ENCODE measurements around the gene ASB1. TPM values are rescaled to one million over a fixed set of nuclear protein-coding genes. Genes with fewer than 3 reads are reported as not detected.

Gene ASB1
- total RNA-seq, 2 donors from 2014 or later = 6.6 to 9.9 TPM

DNA sequence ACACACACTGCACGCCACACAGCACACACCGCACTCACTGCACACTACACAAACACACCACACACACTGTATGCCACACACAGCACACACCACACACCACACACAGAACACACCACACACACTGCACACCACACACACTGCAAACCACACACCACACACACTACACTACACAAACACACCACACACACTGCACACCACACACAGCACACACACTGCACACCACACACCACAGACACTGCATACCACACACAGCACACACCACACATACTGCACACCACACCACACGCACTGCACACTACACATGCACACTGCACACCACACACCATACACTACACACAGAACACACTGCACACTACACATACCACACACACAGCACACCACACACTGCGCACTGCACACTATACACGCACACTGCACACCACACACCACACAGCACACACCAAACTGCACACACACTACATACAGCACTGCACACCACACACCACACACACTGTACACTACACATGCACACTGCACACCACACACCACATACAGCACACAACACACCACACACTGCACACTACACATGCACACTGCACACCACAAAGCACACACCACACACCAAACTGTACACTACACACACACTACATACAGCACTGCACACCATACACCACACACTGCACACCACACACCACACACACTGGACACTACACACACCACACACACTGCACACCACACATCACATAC, 59.6 kb downstream of the ASB1 start:
- TF ChIP-seq, protein P1, sequence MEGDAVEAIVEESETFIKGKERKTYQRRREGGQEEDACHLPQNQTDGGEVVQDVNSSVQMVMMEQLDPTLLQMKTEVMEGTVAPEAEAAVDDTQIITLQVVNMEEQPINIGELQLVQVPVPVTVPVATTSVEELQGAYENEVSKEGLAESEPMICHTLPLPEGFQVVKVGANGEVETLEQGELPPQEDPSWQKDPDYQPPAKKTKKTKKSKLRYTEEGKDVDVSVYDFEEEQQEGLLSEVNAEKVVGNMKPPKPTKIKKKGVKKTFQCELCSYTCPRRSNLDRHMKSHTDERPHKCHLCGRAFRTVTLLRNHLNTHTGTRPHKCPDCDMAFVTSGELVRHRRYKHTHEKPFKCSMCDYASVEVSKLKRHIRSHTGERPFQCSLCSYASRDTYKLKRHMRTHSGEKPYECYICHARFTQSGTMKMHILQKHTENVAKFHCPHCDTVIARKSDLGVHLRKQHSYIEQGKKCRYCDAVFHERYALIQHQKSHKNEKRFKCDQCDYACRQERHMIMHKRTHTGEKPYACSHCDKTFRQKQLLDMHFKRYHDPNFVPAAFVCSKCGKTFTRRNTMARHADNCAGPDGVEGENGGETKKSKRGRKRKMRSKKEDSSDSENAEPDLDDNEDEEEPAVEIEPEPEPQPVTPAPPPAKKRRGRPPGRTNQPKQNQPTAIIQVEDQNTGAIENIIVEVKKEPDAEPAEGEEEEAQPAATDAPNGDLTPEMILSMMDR (IDR thresholded peaks at IDR 0.05) = no peak
- no peak for TF ChIP-seq POLR2A (IDR thresholded peaks at IDR 0.05)
- ATAC-seq (no peak), DNase-seq (no peak)
- H3K27ac ChIP-seq = no peak overlapping the region
- H3K36me3 ChIP-seq (replicated peaks in 1 of 2; ENCODE audit: insufficient read depth in 1 of 2, low read depth in 2 of 2) = no peaks in the 10 kb centered on the region
- peak overlapping the region in 1 of 2 donors; percentile 7 for H3K4me3 ChIP-seq
- 93 to 99% methylated on average over 5 of the region's 5 CpGs for WGBS, 2 donors
- H3K9me3 ChIP-seq = no peaks in the 10 kb centered on the region
- intact Hi-C loops (cut with DNase I) = no loop called here
- H3K27me3 ChIP-seq = no peaks in the 10 kb centered on the region
- H3K4me1 ChIP-seq = no peaks in the 10 kb centered on the region

DNA sequence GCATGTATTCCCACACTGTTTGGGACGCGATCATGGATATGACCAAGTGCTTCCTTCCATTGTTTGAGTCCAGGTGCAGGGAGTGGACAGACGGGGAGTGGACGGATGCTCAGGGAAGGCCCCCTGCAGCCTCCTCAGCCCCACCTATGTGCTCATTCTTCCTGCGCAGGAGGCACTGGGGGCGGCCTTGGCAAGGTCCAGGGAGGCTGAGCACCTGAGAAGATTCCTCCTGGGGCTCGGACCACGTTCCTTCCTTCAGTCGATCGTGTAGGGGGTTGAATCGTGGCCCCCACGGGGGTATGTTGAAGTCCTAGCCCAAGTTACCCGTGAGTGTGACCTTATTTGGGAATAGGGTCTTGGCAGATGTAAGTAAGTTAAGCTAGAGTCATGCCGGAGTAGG, 60.4 kb downstream of the ASB1 start:
- WGBS, 2 donors = 91 to 92% methylated on average over 11 to 14 of the region's 14 CpGs
- TF ChIP-seq POLR2A (IDR thresholded peaks at IDR 0.05) = no peak
- TF ChIP-seq, protein P1 (IDR thresholded peaks at IDR 0.05) = no peak
- Histone ChIP-seq H3K4me1 (no peaks in the 10 kb centered on the region), H3K27me3 (no peaks in the 10 kb centered on the region), H3K4me3 (no peak overlapping the region), H3K27ac (no peak overlapping the region), H3K36me3 (replicated peaks in 1 of 2; ENCODE audit: insufficient read depth in 1 of 2, low read depth in 2 of 2) (no peaks in the 10 kb centered on the region), H3K9me3 (no peaks in the 10 kb centered on the region)
- DNase-seq = no peak
- intact Hi-C loops (cut with DNase I) = no loop called here
- no peak for ATAC-seq

DNA sequence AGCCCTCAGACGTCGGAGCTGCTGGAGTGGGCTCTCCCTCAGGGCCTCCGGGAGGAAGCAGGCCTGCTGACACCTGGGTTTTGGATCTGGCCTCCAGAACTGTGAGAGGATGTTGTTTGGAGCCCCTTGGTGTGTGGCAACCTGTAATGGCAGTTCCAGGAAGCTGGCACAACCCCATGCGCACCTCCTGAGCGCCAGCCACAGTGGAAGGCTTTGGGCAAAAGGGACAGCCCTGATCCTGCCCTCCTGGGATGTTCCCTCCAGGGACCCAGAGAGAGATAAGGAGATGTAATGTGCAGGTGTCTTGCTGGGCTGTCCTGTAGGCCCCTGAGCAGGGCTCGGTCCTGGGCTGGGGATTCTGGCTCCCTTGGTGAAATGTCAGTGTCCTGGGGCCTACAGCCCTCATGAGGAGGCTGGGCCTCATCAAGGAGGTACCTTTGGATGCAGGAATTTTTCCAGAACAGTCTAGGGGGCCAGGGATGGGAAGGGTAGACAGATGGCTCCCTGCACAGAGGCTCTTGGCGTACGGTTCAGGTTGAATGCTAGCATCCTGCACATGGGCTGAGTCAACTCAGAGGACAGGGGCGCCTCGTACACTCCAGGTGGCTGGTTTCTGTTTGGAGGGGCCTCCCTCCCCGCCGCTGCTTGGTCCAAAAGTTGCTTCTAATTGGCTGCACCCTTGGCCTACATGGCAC, 61.1 kb downstream of the ASB1 start:
- H3K9me3 ChIP-seq = no peaks in the 10 kb centered on the region
- 92 to 100% methylated on average over 9 to 12 of the region's 12 CpGs for WGBS, 2 donors
- no peaks in the 10 kb centered on the region for H3K4me1 ChIP-seq
- DNase-seq (no peak), ATAC-seq (no peak)
- intact Hi-C loops (cut with DNase I) = no loop called here
- TF ChIP-seq, protein P1 (IDR thresholded peaks at IDR 0.05) = no peak
- TF ChIP-seq POLR2A (IDR thresholded peaks at IDR 0.05) = no peak
- H3K27ac ChIP-seq = no peak overlapping the region
- no peaks in the 10 kb centered on the region for H3K27me3 ChIP-seq
- no peak overlapping the region for H3K4me3 ChIP-seq
- H3K36me3 ChIP-seq (replicated peaks in 1 of 2; ENCODE audit: insufficient read depth in 1 of 2, low read depth in 2 of 2) = no peaks in the 10 kb centered on the region

DNA sequence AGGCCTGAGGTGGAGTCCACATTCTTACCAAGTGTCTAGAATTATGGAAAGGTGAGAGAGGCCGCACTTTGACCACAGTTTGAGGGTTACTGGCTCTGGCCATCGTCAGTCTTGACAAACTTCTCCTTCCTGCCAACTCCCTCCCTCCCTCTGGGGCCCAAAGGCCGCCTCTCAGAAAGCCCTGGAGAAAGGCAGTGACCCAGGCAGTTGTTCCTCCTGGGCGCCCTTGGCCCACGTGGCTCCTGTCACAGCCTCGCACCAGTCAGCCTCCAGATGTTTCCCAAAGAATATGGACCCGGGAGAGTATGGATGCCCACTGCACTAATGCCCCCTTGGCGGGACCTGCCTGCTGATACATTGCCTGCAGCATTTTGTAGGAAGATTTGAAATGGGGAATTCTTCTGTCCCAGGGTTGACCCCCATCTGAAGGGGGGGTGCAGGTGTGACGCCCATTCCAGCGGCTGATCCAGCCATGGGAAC, 61.7 kb downstream of the ASB1 start:
- Histone ChIP-seq H3K27me3 (no peaks in the 10 kb centered on the region), H3K36me3 (replicated peaks in 1 of 2; ENCODE audit: insufficient read depth in 1 of 2, low read depth in 2 of 2) (no peaks in the 10 kb centered on the region), H3K4me1 (no peaks in the 10 kb centered on the region), H3K27ac (no peak overlapping the region), H3K4me3 (no peak overlapping the region), H3K9me3 (no peaks in the 10 kb centered on the region)
- ATAC-seq = no peak
- whole genome bisulfite sequencing, 2 donors = 82 to 91% methylated on average over 10 of the region's 10 CpGs
- intact Hi-C loops (cut with DNase I) = no loop called here
- DNase-seq = no peak
- TF ChIP-seq POLR2A (IDR thresholded peaks at IDR 0.05) = no peak
- TF ChIP-seq, protein P1 (IDR thresholded peaks at IDR 0.05) = no peak

All from body of pancreas (tissue), 4 donors.